Activated CD8-positive, alpha-beta memory T cell treated with anti-CD3 and anti-CD28 coated beads, Interleukin-2, amount 50 U/mL, for 24 hours (primary cell): Measurements from ENCODE around the gene FREM1.

Source experiments
- DNase-seq: peaks from one replicate; pipeline ENCODE4 v3.0.0-alpha.2; 2020; ENCODE audit errors: extremely low read depth

The FREM1 gene

GRCh38 chr9:14702200-14702720 is 208.0 kb downstream of the FREM1 start:
- DNase-seq: no peak

GRCh38 chr9:14693251-14693861 is 216.9 kb downstream of the FREM1 start, which contains the start of gene ZDHHC21:
TSS of gene ZDHHC21 (minus strand) at chr9:14693432. CDS start at chr9:14674340, 19,092 bp downstream.
- no peak for DNase-seq

- DNase-seq: no peak
These were observed 217.6 kb downstream of the FREM1 start for GRCh38 chr9:14692470-14693250.

GRCh38 chr9:14690948-14691730 is 219.1 kb downstream of the FREM1 start:
- no peak for DNase-seq

- DNase-seq: no peak
These were observed 223.0 kb downstream of the FREM1 start for GRCh38 chr9:14687042-14687719.

GRCh38 chr9:14686168-14686567 is 224.1 kb downstream of the FREM1 start:
- DNase-seq: no peak
